Mucosa of stomach (tissue), 1 donor: Measurements from ENCODE around the gene IGFN1.

Experiments used
- H3K27me3 ChIP-seq: one replicate; pipeline ENCODE4 v1.7.0; 2013; ENCODE audit warnings: mild to moderate bottlenecking, low read length; ENCODE audit not compliant: control insufficient read depth, insufficient read depth
- H3K36me3 ChIP-seq: one replicate; pipeline ENCODE4 v1.7.0; 2013; ENCODE audit warnings: low read length; ENCODE audit not compliant: control insufficient read depth, insufficient read depth
- H3K4me1 ChIP-seq: one replicate; pipeline ENCODE4 v1.7.0; 2013; ENCODE audit warnings: mild to moderate bottlenecking, low read length; ENCODE audit not compliant: control insufficient read depth, insufficient read depth
- H3K4me3 ChIP-seq: one replicate; pipeline ENCODE4 v1.7.0; 2013; ENCODE audit warnings: low read length
- H3K9ac ChIP-seq: one replicate; pipeline ENCODE4 v1.7.0; 2013; ENCODE audit warnings: mild to moderate bottlenecking, low read length, moderate library complexity
- H3K9me3 ChIP-seq: one replicate; pipeline ENCODE4 v1.7.0; 2013; ENCODE audit warnings: mild to moderate bottlenecking, low read length, moderate library complexity; ENCODE audit not compliant: control insufficient read depth
- donor health status: Pancreatic carcinoma.

IGFN1 gene

DNA sequence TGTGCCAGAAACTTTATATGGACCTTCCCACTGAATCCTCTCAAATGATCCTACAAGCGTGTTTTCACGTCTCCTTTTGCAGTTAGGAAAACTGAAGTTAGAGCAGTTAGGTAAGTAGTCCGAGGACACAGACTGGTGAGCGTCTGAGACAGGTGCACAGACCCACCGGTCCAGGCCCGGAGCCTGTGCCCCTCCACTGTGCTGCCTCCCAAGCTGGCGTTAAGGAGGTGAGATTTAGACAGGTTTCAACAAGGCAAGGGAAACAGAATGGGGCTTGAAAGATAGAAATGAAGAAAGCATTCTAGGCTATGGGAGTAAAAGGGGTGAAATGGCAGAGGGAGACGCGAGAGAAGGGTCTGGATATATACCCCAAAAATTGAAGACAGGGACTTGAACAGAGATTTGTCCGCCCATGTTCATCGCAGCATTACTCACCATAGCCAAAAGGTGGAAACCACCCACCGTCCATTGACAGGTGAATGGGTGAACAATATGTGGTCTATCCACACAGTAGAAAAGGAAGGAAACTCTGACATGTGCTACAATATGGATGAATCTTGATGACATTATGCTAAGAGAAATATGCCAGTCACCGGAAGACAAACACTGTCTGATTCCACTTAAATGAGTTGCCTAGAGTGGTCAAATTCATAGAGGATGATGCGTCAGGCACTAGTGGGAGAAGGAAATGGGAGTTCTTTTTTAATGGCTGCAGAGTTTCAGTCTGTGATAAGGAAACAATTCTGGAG is 77.0 kb downstream of the IGFN1 start:
- Histone ChIP-seq H3K4me3 (no peak overlapping the region), H3K27me3 (no peaks in the 10 kb centered on the region), H3K9ac (no peak overlapping the region), H3K9me3 (no peaks in the 10 kb centered on the region), H3K36me3 (no peaks in the 10 kb centered on the region), H3K4me1 (peaks cover 10% of the 10 kb centered on the region)

GRCh38 chr1:201268604-201269151 is 78.1 kb downstream of the IGFN1 start:
- no peaks in the 10 kb centered on the region for H3K36me3 ChIP-seq
- no peak overlapping the region for H3K4me3 ChIP-seq
- no peak overlapping the region for H3K9ac ChIP-seq
- H3K4me1 ChIP-seq: peaks cover 10% of the 10 kb centered on the region
- no peaks in the 10 kb centered on the region for H3K9me3 ChIP-seq
- H3K27me3 ChIP-seq: no peaks in the 10 kb centered on the region

DNA sequence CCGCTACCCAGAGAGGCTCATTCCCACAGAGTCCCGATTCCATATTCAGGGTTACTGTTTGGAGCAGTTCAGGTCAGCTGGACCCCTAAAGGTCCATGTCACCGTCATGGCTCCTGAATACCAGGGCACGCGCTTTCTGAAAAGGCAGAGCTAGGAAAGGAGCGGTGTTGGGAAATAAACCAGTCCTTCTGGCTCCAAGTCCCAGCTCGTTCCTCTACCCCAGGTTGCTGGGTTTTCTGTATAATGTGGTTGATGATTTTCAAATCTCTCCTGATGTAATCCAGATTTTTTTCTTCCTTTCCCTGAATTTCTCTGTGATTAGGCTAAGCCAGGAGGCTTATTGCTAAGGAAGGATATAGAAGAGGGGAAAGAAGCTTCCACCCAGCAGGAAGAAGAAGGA is 78.7 kb downstream of the IGFN1 start:
- no peak overlapping the region for H3K9ac ChIP-seq
- peaks cover 10% of the 10 kb centered on the region for H3K4me1 ChIP-seq
- no peaks in the 10 kb centered on the region for H3K36me3 ChIP-seq
- H3K4me3 ChIP-seq: no peak overlapping the region
- H3K27me3 ChIP-seq: no peaks in the 10 kb centered on the region
- no peaks in the 10 kb centered on the region for H3K9me3 ChIP-seq

- no peak overlapping the region for H3K9ac ChIP-seq
- H3K4me3 ChIP-seq: no peak overlapping the region
- no peaks in the 10 kb centered on the region for H3K9me3 ChIP-seq
- peaks cover 17% of the 10 kb centered on the region for H3K4me1 ChIP-seq
- no peaks in the 10 kb centered on the region for H3K36me3 ChIP-seq
- H3K27me3 ChIP-seq: no peaks in the 10 kb centered on the region
Observed at GRCh38 chr1:201269900-201270410, 79.3 kb downstream of the IGFN1 start.

DNA sequence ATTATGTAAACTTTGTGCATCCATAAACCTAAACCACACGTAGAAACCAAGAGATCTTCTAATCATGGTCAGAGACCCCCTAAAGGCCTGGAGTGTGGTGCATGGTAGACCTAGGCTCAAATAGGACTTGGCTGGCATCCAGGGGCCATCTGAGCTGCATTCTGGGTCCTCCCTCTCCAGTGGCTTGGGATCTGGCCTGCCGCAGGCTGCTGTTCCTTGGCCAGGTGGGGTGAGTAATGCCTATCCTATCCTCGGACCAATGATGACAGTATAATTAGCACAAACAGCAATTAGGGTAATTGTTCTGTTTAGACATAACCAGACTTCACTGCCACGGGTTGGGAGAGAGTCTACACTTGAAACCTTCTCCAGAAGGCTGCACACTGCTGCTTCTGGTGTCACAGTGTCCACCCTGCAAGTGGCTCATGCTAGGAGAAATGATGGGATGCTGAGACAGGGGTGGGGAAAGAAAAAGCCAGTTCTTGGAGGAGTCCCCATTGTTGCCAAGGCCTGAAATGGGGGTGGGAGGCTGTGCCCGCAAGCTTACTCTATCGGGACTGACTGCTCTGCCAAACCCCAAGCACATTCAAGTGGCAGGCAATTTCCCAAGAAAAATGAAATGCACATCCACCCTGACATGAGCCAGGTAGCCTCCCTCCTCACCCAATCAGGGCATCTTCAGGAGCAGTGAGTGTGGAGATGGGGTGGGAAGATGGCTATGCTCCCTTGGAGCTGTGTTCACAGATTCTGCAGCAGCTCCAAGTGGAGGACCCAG is 80.2 kb downstream of the IGFN1 start:
- no peak overlapping the region for H3K4me3 ChIP-seq
- H3K36me3 ChIP-seq: no peaks in the 10 kb centered on the region
- peaks cover 24% of the 10 kb centered on the region for H3K4me1 ChIP-seq
- no peak overlapping the region for H3K9ac ChIP-seq
- H3K9me3 ChIP-seq: no peaks in the 10 kb centered on the region
- H3K27me3 ChIP-seq: no peaks in the 10 kb centered on the region

DNA sequence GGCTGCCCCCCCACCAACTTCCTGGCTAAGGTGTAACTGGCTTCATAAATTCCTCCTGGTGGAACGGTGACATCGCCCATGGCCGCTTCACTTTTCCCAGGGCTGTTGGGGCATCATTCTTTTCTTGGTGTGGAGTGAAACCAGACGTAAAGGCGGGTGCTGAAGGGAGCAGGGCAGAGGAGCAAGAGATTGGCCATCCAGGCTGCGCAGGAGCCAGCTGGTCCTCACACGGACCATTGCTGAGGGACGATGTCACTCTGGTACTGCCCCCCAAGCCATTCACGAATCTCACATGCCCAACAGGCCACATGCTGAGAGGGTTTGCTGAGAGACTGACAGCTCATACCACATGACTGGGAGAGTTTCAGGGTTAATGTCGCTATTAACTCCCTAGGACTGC is 82.2 kb downstream of the IGFN1 start:
- Histone ChIP-seq H3K36me3 (no peaks in the 10 kb centered on the region), H3K9ac (no peak overlapping the region), H3K4me1 (peaks cover 44% of the 10 kb centered on the region), H3K4me3 (no peak overlapping the region), H3K27me3 (no peaks in the 10 kb centered on the region), H3K9me3 (no peaks in the 10 kb centered on the region)

DNA sequence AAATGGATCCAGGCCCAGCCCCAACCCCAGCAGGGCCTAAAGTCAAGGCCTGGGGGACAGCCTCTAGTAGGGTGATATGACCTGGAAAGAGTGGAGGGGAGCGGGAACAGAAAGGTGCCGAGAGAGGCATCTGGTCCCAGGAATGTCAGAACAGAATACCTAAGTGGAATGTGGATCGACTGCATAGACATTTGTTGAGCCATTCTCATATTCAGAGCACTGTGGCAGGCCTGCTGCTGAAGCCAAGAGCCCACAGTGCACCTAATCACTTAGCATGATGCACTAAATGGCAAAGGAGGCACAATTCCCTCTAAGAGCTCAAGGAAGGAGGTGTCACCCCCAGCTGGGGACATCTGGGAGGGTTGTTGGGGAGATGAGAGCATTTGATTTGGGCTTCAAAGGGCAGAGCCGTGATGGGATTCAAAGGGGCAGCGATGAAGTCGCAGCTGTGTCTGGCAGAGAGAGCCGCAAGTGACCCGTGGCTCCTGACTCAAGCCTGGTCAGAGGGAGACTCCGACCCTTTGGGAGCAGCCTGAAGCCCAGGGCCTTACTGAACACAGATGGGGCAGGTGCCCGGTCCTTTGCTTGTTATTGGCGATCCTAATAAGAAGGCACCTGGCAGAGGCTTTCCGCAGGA is 84.1 kb downstream of the IGFN1 start:
- Histone ChIP-seq H3K9me3 (no peaks in the 10 kb centered on the region), H3K4me3 (no peak overlapping the region), H3K36me3 (no peaks in the 10 kb centered on the region), H3K4me1 (peaks cover 34% of the 10 kb centered on the region), H3K9ac (peak overlapping the region; percentile 47), H3K27me3 (no peaks in the 10 kb centered on the region)

DNA sequence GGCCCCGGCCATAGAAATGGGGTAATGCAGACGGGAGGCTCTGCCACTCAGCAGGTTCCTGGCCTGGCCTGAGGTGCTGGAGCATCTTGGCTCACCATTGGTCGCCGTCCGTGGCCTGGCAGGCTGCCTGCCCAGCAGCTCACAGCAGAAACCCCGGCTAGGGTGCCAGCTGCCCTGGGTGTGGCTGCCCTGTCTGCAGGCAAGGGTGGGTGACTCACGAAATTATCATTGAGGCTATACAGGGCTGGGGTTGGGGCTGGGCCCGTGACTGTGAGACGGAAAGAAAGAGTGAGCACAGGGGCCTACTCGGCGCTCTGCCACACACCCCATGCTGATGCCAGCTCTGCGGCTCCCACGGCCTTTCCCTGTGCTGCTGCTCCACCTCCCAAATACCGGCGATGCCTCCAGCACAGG is 84.6 kb downstream of the IGFN1 start:
- H3K36me3 ChIP-seq: no peaks in the 10 kb centered on the region
- H3K9ac ChIP-seq: peak overlapping the region; percentile 47
- peaks cover 34% of the 10 kb centered on the region for H3K4me1 ChIP-seq
- H3K27me3 ChIP-seq: peaks cover under 1% of the 10 kb centered on the region
- H3K9me3 ChIP-seq: no peaks in the 10 kb centered on the region
- H3K4me3 ChIP-seq: no peak overlapping the region

- Histone ChIP-seq H3K4me3 (no peak overlapping the region), H3K36me3 (no peaks in the 10 kb centered on the region), H3K4me1 (peaks cover 34% of the 10 kb centered on the region), H3K9me3 (no peaks in the 10 kb centered on the region), H3K9ac (no peak overlapping the region), H3K27me3 (peaks cover 8% of the 10 kb centered on the region)
Observed at GRCh38 chr1:201276891-201277290, 86.3 kb downstream of the IGFN1 start.

DNA sequence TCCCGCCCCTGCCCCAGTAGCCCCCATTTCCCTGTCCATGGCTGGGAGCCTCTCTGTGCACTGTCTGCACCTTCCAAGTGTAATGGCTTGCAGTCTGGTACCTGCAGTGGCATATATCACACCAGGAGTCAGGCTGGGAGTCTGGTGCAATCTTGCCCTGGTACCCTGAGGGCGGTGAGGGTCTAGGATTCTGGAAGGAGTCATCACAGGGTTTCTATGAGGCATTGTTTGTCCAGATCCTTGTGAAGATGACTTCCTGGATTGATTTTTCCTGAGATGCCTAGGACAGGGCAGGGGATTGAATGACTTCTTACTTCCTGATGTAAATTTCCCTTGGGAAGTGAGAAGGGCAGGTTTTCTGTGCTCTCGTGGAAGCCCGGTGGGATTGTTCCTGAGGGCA is 86.8 kb downstream of the IGFN1 start:
- no peak overlapping the region for H3K9ac ChIP-seq
- no peak overlapping the region for H3K4me3 ChIP-seq
- H3K4me1 ChIP-seq: peaks cover 34% of the 10 kb centered on the region
- H3K27me3 ChIP-seq: peaks cover 8% of the 10 kb centered on the region
- no peaks in the 10 kb centered on the region for H3K9me3 ChIP-seq
- H3K36me3 ChIP-seq: no peaks in the 10 kb centered on the region
